Astrocyte (in vitro differentiated cells and primary cell): ENCODE data around the gene NAALADL2. TPM values are rescaled to one million over a fixed set of nuclear protein-coding genes. Genes with fewer than 3 reads are reported as not detected.

Experiments used
- DNase-seq: peaks from one replicate; pipeline ENCODE4 v3.0.0-alpha.2; 2010; ENCODE audit warnings: low read depth
- FAIRE-seq: peaks from 2 replicates; lab custom pipeline; 2011; peaks lifted over from hg19 to GRCh38; lab: Jason Lieb, UNC
- H2AFZ ChIP-seq: 2 replicates; pipeline ENCODE4 v1.6.0; 2012; ENCODE audit warnings: low read depth, low read length, inconsistent platforms
- H3K27ac ChIP-seq: 2 replicates; pipeline ENCODE4 v1.5.1; 2011; ENCODE audit warnings: low read depth, low read length, inconsistent platforms
- H3K27me3 ChIP-seq: 2 replicates; pipeline ENCODE4 v1.6.0; 2011; ENCODE audit warnings: low read length, inconsistent platforms; ENCODE audit not compliant: insufficient read depth
- H3K36me3 ChIP-seq: 2 replicates; pipeline ENCODE4 v1.5.1; 2011; ENCODE audit warnings: low read length, inconsistent platforms; ENCODE audit not compliant: insufficient read depth
- H3K4me1 ChIP-seq: 2 replicates; pipeline ENCODE4 v1.5.1; 2011; ENCODE audit warnings: low read length, inconsistent platforms; ENCODE audit not compliant: insufficient read depth
- H3K4me2 ChIP-seq: 2 replicates; pipeline ENCODE4 v1.6.0; 2012; ENCODE audit warnings: low read length, inconsistent platforms
- H3K4me3 ChIP-seq: 2 replicates; pipeline ENCODE4 v1.5.1; 2011; ENCODE audit warnings: low read depth, mild to moderate bottlenecking, low read length, inconsistent platforms; ENCODE audit not compliant: insufficient read depth
- H3K79me2 ChIP-seq: 2 replicates; pipeline ENCODE4 v1.6.0; 2012; ENCODE audit warnings: mild to moderate bottlenecking, low read length, inconsistent platforms; ENCODE audit not compliant: insufficient read depth
- H3K9ac ChIP-seq: 2 replicates; pipeline ENCODE4 v1.6.0; 2012; ENCODE audit warnings: mild to moderate bottlenecking, low read length, inconsistent platforms
- H3K9me3 ChIP-seq: 2 replicates; pipeline ENCODE4 v1.5.1; 2012; ENCODE audit warnings: low read depth, mild to moderate bottlenecking, low read length, inconsistent platforms; ENCODE audit not compliant: insufficient read depth
- H4K20me1 ChIP-seq: 2 replicates; pipeline ENCODE4 v1.6.0; 2012; ENCODE audit warnings: low read length, inconsistent platforms; ENCODE audit not compliant: insufficient read depth
- H3K27ac Mint-ChIP-seq: one replicate; pipeline ENCODE4 v1.8.0; 2021; ENCODE audit warnings: mild to moderate bottlenecking, mixed read lengths; ENCODE audit not compliant: unreplicated experiment
- H3K27me3 Mint-ChIP-seq: one replicate; pipeline ENCODE4 v1.8.0; 2021; ENCODE audit warnings: low read depth, mixed read lengths; ENCODE audit not compliant: unreplicated experiment
- H3K36me3 Mint-ChIP-seq: one replicate; pipeline ENCODE4 v1.8.0; 2021; ENCODE audit warnings: low read depth, mixed read lengths; ENCODE audit not compliant: unreplicated experiment
- H3K4me1 Mint-ChIP-seq: one replicate; pipeline ENCODE4 v1.8.0; 2021; ENCODE audit warnings: low read depth, mixed read lengths; ENCODE audit not compliant: unreplicated experiment
- H3K4me3 Mint-ChIP-seq: one replicate; pipeline ENCODE4 v1.8.0; 2021; ENCODE audit warnings: mild to moderate bottlenecking, moderate library complexity, mixed read lengths; ENCODE audit not compliant: unreplicated experiment
- H3K9me3 Mint-ChIP-seq: one replicate; pipeline ENCODE4 v1.8.0; 2021; ENCODE audit warnings: mild to moderate bottlenecking, mixed read lengths; ENCODE audit not compliant: unreplicated experiment
- EZH2 ChIP-seq: IDR thresholded peaks from 2 replicates; pipeline ENCODE4 v1.6.1; 2012; ENCODE audit warnings: mild to moderate bottlenecking, low read length, inconsistent platforms; ENCODE audit not compliant: insufficient read depth
- total RNA-seq: library from RNA; stranded (reverse); gene quantifications from 2 replicates; pipeline ENCODE4 v1.2.1, GENCODE V29; 2021
- TF ChIP-seq, protein P1 (sequence below): IDR thresholded peaks from 2 replicates; pipeline ENCODE4 v1.5.1; 2011; ENCODE audit warnings: low read depth, mild to moderate bottlenecking, inconsistent platforms, low read length, moderate library complexity; ENCODE audit not compliant: insufficient read depth

NAALADL2 gene
- total RNA-seq, 1 donor from 2014 or later: 2.7 TPM

DNA sequence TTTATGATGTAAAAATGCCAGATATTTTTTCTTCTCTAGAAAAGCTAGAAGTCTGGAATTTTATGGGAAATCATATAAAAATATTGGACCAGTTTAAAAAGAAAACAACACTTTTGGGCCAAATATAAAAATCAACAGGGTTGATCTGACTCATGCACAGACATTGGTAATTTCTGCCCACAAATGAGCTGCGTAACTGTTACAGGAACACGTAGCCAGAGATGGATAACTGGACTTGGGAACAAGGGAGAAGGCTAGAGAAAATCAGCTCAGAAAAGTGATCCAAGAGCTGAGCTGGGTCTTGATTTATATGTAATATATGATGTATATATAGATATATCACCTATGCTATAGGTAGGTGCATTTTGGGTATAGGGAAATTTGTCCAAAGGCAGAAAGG lies 36.8 kb upstream of the NAALADL2 start:
- no peak overlapping the region for H3K9ac ChIP-seq
- H3K27me3 ChIP-seq: no peaks in the 10 kb centered on the region
- no peak overlapping the region for H3K4me3 ChIP-seq
- H3K4me1 ChIP-seq: no peaks in the 10 kb centered on the region
- DNase-seq (no peak), FAIRE-seq (no peak)
- no peaks in the 10 kb centered on the region for H3K4me1 Mint-ChIP-seq
- H3K4me3 Mint-ChIP-seq: no peak overlapping the region
- no peaks in the 10 kb centered on the region for H3K36me3 ChIP-seq
- no peak overlapping the region for H3K27ac Mint-ChIP-seq
- H4K20me1 ChIP-seq: no peaks in the 10 kb centered on the region
- no peaks in the 10 kb centered on the region for H3K9me3 ChIP-seq
- H2AFZ ChIP-seq: no peak overlapping the region
- H3K4me2 ChIP-seq: no peak overlapping the region
- TF ChIP-seq EZH2: no peak
- TF ChIP-seq, protein P1, sequence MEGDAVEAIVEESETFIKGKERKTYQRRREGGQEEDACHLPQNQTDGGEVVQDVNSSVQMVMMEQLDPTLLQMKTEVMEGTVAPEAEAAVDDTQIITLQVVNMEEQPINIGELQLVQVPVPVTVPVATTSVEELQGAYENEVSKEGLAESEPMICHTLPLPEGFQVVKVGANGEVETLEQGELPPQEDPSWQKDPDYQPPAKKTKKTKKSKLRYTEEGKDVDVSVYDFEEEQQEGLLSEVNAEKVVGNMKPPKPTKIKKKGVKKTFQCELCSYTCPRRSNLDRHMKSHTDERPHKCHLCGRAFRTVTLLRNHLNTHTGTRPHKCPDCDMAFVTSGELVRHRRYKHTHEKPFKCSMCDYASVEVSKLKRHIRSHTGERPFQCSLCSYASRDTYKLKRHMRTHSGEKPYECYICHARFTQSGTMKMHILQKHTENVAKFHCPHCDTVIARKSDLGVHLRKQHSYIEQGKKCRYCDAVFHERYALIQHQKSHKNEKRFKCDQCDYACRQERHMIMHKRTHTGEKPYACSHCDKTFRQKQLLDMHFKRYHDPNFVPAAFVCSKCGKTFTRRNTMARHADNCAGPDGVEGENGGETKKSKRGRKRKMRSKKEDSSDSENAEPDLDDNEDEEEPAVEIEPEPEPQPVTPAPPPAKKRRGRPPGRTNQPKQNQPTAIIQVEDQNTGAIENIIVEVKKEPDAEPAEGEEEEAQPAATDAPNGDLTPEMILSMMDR: no peak
- H3K9me3 Mint-ChIP-seq: no peaks in the 10 kb centered on the region
- H3K36me3 Mint-ChIP-seq: no peaks in the 10 kb centered on the region
- H3K27me3 Mint-ChIP-seq: no peaks in the 10 kb centered on the region
- no peak overlapping the region for H3K27ac ChIP-seq
- H3K79me2 ChIP-seq: no peaks in the 10 kb centered on the region

GRCh38 chr3:174826069-174826468 lies 33.1 kb upstream of the NAALADL2 start:
- Histone ChIP-seq H3K27me3 (no peaks in the 10 kb centered on the region), H3K9me3 (no peaks in the 10 kb centered on the region), H3K4me1 (no peaks in the 10 kb centered on the region), H3K9ac (no peak overlapping the region), H3K36me3 (no peaks in the 10 kb centered on the region), H3K4me3 (no peak overlapping the region), H3K4me2 (no peak overlapping the region), H3K79me2 (no peaks in the 10 kb centered on the region), H2AFZ (no peak overlapping the region), H4K20me1 (no peaks in the 10 kb centered on the region), H3K27ac (no peak overlapping the region)
- Mint-ChIP-seq H3K9me3 (no peaks in the 10 kb centered on the region), H3K36me3 (no peaks in the 10 kb centered on the region), H3K27ac (no peak overlapping the region), H3K4me3 (no peak overlapping the region), H3K4me1 (no peaks in the 10 kb centered on the region), H3K27me3 (no peaks in the 10 kb centered on the region)
- no peak for FAIRE-seq
- no peak for DNase-seq
- TF ChIP-seq, protein P1: no peak
- TF ChIP-seq EZH2: no peak

- no peaks in the 10 kb centered on the region for H3K27me3 Mint-ChIP-seq
- DNase-seq (no peak), FAIRE-seq (no peak)
- H3K9me3 ChIP-seq: no peaks in the 10 kb centered on the region
- peaks cover 3% of the 10 kb centered on the region for H3K9me3 Mint-ChIP-seq
- no peak overlapping the region for H3K9ac ChIP-seq
- H3K4me3 ChIP-seq: no peak overlapping the region
- no peaks in the 10 kb centered on the region for H3K27me3 ChIP-seq
- TF ChIP-seq, protein P1: no peak
- TF ChIP-seq EZH2: no peak
- no peak overlapping the region for H3K27ac Mint-ChIP-seq
- no peak overlapping the region for H2AFZ ChIP-seq
- no peak overlapping the region for H3K4me2 ChIP-seq
- no peaks in the 10 kb centered on the region for H3K4me1 Mint-ChIP-seq
- no peak overlapping the region for H3K4me3 Mint-ChIP-seq
- no peaks in the 10 kb centered on the region for H3K4me1 ChIP-seq
- H3K79me2 ChIP-seq: no peaks in the 10 kb centered on the region
- H4K20me1 ChIP-seq: no peaks in the 10 kb centered on the region
- H3K36me3 Mint-ChIP-seq: no peaks in the 10 kb centered on the region
- H3K27ac ChIP-seq: no peak overlapping the region
- H3K36me3 ChIP-seq: no peaks in the 10 kb centered on the region
Measured at GRCh38 chr3:174844746-174845145, 14.4 kb upstream of the NAALADL2 start.
